HEK293 (cell line): ENCODE data around the gene KIAA1755.

Source experiments
- BCL11B ChIP-seq: fragments of 450-650 bp; formaldehyde crosslinking; IDR thresholded peaks from 2 replicates; pipeline ENCODE4 v1.5.1; 2016; ENCODE audit warnings: low read depth, missing biosample characterization, missing genetic modification characterization
- CTCF ChIP-seq: fragments of 450-650 bp; formaldehyde crosslinking; IDR thresholded peaks from 2 replicates; pipeline ENCODE4 v1.5.1; 2016; ENCODE audit warnings: missing biosample characterization, missing genetic modification characterization
- REPIN1 ChIP-seq: fragments of 450-650 bp; formaldehyde crosslinking; IDR thresholded peaks from 2 replicates; pipeline ENCODE4 v1.5.1; 2017; ENCODE audit warnings: missing biosample characterization, missing genetic modification characterization, low read depth
- SETDB1 ChIP-seq: IDR thresholded peaks from one replicate; pipeline ENCODE4 v1.6.1; 2017; ENCODE audit warnings: mild to moderate bottlenecking, low read length, moderate library complexity, mixed read lengths; ENCODE audit not compliant: insufficient read length
- YY1 ChIP-seq: fragments of 450-650 bp; formaldehyde crosslinking; IDR thresholded peaks from 2 replicates; pipeline ENCODE4 v1.5.1; 2018; ENCODE audit warnings: missing biosample characterization, missing genetic modification characterization
- ZNF274 ChIP-seq, 2 experiments: fragments of 200-500 bp in 1 of 2; fragments of 450-650 bp in 1 of 2; sonication (Bioruptor generic) in 1 of 2; formaldehyde crosslinking in 1 of 2; IDR thresholded peaks; 2 replicates each; pipeline versions ENCODE4 v1.5.1 to v1.6.1; 2014 to 2016; ENCODE audit warnings: borderline replicate concordance in 1 of 2, inconsistent platforms in 1 of 2, low read length in 1 of 2, missing biosample characterization in 1 of 2, missing genetic modification characterization in 1 of 2

DNA sequence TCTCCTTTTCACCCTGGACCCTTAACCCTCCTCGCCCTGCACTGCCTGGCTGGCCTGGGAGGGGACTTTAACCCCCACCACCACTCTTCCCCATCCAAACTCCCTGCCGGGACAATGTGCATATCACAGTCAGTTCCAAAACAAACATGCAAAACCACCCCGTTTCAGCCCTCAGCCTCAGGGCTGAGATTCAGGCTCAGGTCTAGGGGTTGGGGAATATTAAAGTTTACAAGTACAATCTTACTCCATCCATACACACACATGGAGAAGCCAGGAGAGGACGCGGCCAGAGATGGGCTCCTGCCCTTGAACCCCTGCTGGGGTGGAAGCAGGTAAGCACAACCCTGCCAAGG, 534 bp downstream of the KIAA1755 start:
- TF ChIP-seq ZNF274 (IDR thresholded peaks at IDR 0.05; ENCODE audit: low read length) (no peak), ZNF274 (tag by site-specific recombination; IDR thresholded peaks at IDR 0.05; ENCODE audit: borderline replicate concordance) (no peak), REPIN1 (tag by site-specific recombination) (no peak), CTCF (no peak), BCL11B (tag by site-specific recombination) (no peak), SETDB1 (no peak), YY1 (tag by site-specific recombination) (no peak)
